Ovary (tissue), 3 donors: ENCODE measurements around the gene IL18R1.

ENCODE experiments used
- EP300 ChIP-seq: sonication (generic); formaldehyde crosslinking; IDR thresholded peaks from one replicate; pipeline ENCODE4 v1.6.1; 2017; ENCODE audit warnings: antibody characterized with exemption
- POLR2A ChIP-seq: fragments of 450-650 bp; IDR thresholded peaks from one replicate; pipeline ENCODE4 v1.6.1; 2017; ENCODE audit warnings: antibody characterized with exemption, mild to moderate bottlenecking, moderate library complexity
- TF ChIP-seq, protein P1 (sequence below), 3 donors: fragments of 450-650 bp in 2 of 3; fragments of 200-600 bp in 1 of 3; IDR thresholded peaks; one replicate each; pipeline versions ENCODE4 v1.5.1 to v1.8.0; 2016 to 2022; ENCODE audit warnings: antibody characterized with exemption in 3 of 3, mild to moderate bottlenecking in 1 of 3
- donor health status: DM: no; HTN: no; CAD: no.

DNA sequence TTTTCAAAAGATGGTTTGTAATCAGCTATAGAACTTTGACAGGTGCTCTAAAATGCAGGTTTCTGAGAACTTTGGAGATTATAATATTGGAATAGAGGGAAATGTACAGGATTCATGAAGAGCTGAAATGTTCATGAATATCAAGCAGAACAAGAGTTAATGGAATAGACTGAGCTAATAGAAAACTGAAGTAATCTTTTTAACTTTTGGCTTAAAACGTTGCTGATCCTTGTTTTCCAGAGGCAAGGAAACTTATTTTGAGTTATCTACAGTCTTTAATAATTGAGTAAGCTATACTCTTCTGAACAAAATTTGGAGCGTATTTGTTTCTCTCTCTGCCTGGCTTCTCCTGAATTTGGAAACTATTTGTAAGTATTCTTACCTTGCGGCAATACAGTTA is 56.6 kb downstream of the IL18R1 start:
- TF ChIP-seq, protein P1, sequence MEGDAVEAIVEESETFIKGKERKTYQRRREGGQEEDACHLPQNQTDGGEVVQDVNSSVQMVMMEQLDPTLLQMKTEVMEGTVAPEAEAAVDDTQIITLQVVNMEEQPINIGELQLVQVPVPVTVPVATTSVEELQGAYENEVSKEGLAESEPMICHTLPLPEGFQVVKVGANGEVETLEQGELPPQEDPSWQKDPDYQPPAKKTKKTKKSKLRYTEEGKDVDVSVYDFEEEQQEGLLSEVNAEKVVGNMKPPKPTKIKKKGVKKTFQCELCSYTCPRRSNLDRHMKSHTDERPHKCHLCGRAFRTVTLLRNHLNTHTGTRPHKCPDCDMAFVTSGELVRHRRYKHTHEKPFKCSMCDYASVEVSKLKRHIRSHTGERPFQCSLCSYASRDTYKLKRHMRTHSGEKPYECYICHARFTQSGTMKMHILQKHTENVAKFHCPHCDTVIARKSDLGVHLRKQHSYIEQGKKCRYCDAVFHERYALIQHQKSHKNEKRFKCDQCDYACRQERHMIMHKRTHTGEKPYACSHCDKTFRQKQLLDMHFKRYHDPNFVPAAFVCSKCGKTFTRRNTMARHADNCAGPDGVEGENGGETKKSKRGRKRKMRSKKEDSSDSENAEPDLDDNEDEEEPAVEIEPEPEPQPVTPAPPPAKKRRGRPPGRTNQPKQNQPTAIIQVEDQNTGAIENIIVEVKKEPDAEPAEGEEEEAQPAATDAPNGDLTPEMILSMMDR (IDR thresholded peaks at IDR 0.05): no peak
- TF ChIP-seq POLR2A (no peak), EP300 (no peak)
